Panc1 (cell line): ENCODE results near the gene RPLP1. TPM values are rescaled to one million over a fixed set of nuclear protein-coding genes. Genes with fewer than 3 reads are reported as not detected.

ENCODE experiments used
- ATAC-seq: fragments of 200-7000 bp; cut with Tn5 transposase; 2 replicates; pipeline ENCODE4 v1.9.1; 2020; ENCODE audit warnings: mild to moderate bottlenecking, moderate library complexity
- BruUV-seq: library from RNA; stranded (reverse); fragments of 400-500 nt; replicated peaks from 2 replicates; lab custom pipeline; 2021; lab: Mats Ljungman, UMichigan
- CTCF ChIA-PET: fragments of 300-600 bp; sonication (Branson Sonifier 250); formaldehyde crosslinking; loops from one replicate; lab custom pipeline; 2022; ENCODE audit warnings: antibody characterized with exemption; lab: Charles Lee
- POLR2A ChIA-PET: fragments of 300-600 bp; sonication (Branson Sonifier 250); formaldehyde crosslinking; loops from one replicate; lab custom pipeline; 2022; ENCODE audit warnings: antibody characterized with exemption; lab: Charles Lee
- DNase-seq: peaks from one replicate; pipeline ENCODE4 v3.0.0-alpha.2; 2010; ENCODE audit warnings: low read depth, low spot score
- H3K27ac ChIP-seq: 2 replicates; pipeline ENCODE4 v1.5.1; 2011; ENCODE audit warnings: mild to moderate bottlenecking, low read length, inconsistent platforms
- H3K27me3 ChIP-seq: fragments of 200-500 bp; sonication (Bioruptor generic); 2 replicates; pipeline ENCODE4 v1.6.0; 2014; ENCODE audit warnings: low read length, inconsistent platforms; ENCODE audit not compliant: control insufficient read depth, insufficient read depth
- H3K36me3 ChIP-seq: fragments of 200-500 bp; sonication (Bioruptor generic); 2 replicates; pipeline ENCODE4 v1.5.1; 2014; ENCODE audit warnings: inconsistent platforms, mild to moderate bottlenecking, low read length, moderate library complexity; ENCODE audit not compliant: control insufficient read depth, insufficient read depth
- H3K4me1 ChIP-seq: 2 replicates; pipeline ENCODE4 v1.5.1; 2011; ENCODE audit warnings: inconsistent platforms, mild to moderate bottlenecking, low read length, moderate library complexity; ENCODE audit not compliant: control insufficient read depth, insufficient read depth
- H3K4me3 ChIP-seq, 2 experiments: 2 replicates each; pipeline ENCODE4 v1.5.1; 2011 to 2012; ENCODE audit warnings: low read depth in 2 of 2, low read length in 2 of 2, mild to moderate bottlenecking in 2 of 2, inconsistent platforms in 1 of 2, moderate library complexity in 1 of 2
- H3K9me3 ChIP-seq: fragments of 200-500 bp; sonication (Bioruptor generic); 2 replicates; pipeline ENCODE4 v1.5.1; 2014; ENCODE audit warnings: low read depth, mild to moderate bottlenecking, inconsistent platforms, low read length, moderate library complexity; ENCODE audit not compliant: control insufficient read depth, insufficient read depth
- POLR2AphosphoS5 ChIP-seq: IDR thresholded peaks from 2 replicates; pipeline ENCODE4 v1.6.1; 2012; ENCODE audit warnings: mild to moderate bottlenecking, low read depth, low read length, moderate library complexity
- SIN3A ChIP-seq: IDR thresholded peaks from 2 replicates; pipeline ENCODE4 v1.6.1; 2012; ENCODE audit warnings: low read depth, mild to moderate bottlenecking, low read length, moderate library complexity, borderline replicate concordance; ENCODE audit not compliant: insufficient read depth
- TCF7L2 ChIP-seq: IDR thresholded peaks from 2 replicates; pipeline ENCODE4 v1.6.1; 2011; ENCODE audit warnings: mild to moderate bottlenecking, low read depth, low read length, inconsistent platforms
- in situ Hi-C: cut with HindIII; loops from 2 replicates; pipeline ENCODE4 v1.10.0; 2016; ENCODE audit warnings: low sequenced_read_pairs, low pct_unique_long_range_greater_than_20kb
- intact Hi-C: fragments of 100-400 bp; cut with micrococcal nuclease; formaldehyde crosslinking; loops from one replicate; pipeline ENCODE4 v1.10.0; 2022; ENCODE audit not compliant: unreplicated experiment
- total RNA-seq: library from RNA; stranded (reverse); gene quantifications from one replicate; pipeline ENCODE4 v1.2.1, GENCODE V29; 2021; ENCODE audit not compliant: unreplicated experiment
- TF ChIP-seq, protein P1 (sequence below), 2 experiments: IDR thresholded peaks; 2 replicates each; pipeline ENCODE4 v1.6.1; 2011 to 2012; ENCODE audit warnings: low read depth in 2 of 2, control low read depth in 1 of 2, low read length in 1 of 2, mild to moderate bottlenecking in 1 of 2, moderate library complexity in 1 of 2; ENCODE audit not compliant: insufficient read depth in 1 of 2
- TF ChIP-seq, protein P2 (sequence below): fragments of 450-650 bp; IDR thresholded peaks from 2 replicates; pipeline ENCODE4 v1.5.1; 2017; ENCODE audit warnings: mild to moderate bottlenecking

RPLP1 gene
- total RNA-seq, 1 experiment from 2014 or later = 2,076 TPM

DNA sequence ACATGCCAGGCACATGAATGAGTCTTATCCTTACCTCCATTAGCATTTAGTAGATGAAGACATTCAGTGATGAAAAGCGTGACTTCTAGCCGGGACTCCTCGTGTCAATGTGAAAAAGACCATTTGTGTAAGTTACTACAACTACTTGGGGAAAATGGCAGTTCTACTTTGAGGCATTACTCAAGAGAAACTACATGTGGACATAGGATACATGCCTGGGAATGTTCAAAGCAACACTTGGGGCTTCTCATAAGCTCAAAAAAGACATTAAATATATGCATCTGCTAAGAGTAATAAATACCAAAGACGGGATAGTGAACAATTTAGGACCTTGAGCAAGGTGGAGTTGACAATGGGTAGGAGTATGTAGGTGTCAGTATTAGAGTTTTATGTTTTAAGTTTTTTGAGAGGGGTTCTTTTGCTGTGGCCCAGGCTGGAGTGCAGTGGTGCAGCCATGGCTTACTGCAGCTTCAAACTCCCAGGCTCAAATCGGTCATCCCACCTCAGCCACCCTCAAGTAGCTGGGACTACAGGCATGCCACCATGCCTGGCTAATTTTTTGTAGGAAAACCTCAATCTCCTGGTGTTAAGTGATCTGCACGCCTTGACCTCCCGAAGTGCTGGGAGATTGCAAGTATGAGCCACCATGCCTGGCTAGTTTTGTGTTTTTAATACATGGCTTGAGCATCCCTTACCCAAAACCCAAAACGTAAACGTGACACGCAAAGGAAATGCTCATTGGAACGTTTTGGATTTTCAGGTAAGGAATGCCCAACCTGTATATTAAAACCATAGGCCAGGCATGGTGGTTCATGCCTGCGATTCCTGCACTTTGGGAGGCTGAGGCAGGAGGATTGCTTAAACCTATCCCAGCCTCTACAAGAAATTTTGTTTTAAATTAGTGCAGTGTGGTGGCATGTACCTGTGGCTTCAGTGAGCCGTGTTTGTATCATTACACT is 3.9 kb downstream of the RPLP1 start:
- in situ Hi-C loops = no loop called here
- H3K27ac ChIP-seq = no peak overlapping the region
- ChIA-PET POLR2A (interaction anchor here (0.5 kb wide), 2 partner anchors 640 to 1127 kb away, joined by 3 to 7 read pairs; no protein-coding TSS in a partner anchor), CTCF (interaction anchor here (0.6 kb wide), 1 partner anchor 281 kb away, joined by 3 read pairs; no protein-coding TSS in a partner anchor)
- ATAC-seq = no peak
- H3K27me3 ChIP-seq = no peaks in the 10 kb centered on the region
- DNase-seq = no peak
- no peak overlapping the region for H3K4me3 ChIP-seq
- H3K36me3 ChIP-seq = peaks cover 38% of the 10 kb centered on the region
- no peaks in the 10 kb centered on the region for H3K9me3 ChIP-seq
- TF ChIP-seq, protein P1, sequence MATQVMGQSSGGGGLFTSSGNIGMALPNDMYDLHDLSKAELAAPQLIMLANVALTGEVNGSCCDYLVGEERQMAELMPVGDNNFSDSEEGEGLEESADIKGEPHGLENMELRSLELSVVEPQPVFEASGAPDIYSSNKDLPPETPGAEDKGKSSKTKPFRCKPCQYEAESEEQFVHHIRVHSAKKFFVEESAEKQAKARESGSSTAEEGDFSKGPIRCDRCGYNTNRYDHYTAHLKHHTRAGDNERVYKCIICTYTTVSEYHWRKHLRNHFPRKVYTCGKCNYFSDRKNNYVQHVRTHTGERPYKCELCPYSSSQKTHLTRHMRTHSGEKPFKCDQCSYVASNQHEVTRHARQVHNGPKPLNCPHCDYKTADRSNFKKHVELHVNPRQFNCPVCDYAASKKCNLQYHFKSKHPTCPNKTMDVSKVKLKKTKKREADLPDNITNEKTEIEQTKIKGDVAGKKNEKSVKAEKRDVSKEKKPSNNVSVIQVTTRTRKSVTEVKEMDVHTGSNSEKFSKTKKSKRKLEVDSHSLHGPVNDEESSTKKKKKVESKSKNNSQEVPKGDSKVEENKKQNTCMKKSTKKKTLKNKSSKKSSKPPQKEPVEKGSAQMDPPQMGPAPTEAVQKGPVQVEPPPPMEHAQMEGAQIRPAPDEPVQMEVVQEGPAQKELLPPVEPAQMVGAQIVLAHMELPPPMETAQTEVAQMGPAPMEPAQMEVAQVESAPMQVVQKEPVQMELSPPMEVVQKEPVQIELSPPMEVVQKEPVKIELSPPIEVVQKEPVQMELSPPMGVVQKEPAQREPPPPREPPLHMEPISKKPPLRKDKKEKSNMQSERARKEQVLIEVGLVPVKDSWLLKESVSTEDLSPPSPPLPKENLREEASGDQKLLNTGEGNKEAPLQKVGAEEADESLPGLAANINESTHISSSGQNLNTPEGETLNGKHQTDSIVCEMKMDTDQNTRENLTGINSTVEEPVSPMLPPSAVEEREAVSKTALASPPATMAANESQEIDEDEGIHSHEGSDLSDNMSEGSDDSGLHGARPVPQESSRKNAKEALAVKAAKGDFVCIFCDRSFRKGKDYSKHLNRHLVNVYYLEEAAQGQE (IDR thresholded peaks at IDR 0.05; ENCODE audit: insufficient read depth in 1 of 2, low read depth in 2 of 2, low read length in 1 of 2) = no peak
- TF ChIP-seq, protein P2, sequence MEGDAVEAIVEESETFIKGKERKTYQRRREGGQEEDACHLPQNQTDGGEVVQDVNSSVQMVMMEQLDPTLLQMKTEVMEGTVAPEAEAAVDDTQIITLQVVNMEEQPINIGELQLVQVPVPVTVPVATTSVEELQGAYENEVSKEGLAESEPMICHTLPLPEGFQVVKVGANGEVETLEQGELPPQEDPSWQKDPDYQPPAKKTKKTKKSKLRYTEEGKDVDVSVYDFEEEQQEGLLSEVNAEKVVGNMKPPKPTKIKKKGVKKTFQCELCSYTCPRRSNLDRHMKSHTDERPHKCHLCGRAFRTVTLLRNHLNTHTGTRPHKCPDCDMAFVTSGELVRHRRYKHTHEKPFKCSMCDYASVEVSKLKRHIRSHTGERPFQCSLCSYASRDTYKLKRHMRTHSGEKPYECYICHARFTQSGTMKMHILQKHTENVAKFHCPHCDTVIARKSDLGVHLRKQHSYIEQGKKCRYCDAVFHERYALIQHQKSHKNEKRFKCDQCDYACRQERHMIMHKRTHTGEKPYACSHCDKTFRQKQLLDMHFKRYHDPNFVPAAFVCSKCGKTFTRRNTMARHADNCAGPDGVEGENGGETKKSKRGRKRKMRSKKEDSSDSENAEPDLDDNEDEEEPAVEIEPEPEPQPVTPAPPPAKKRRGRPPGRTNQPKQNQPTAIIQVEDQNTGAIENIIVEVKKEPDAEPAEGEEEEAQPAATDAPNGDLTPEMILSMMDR = no peak
- TF ChIP-seq SIN3A = no peak
- TF ChIP-seq TCF7L2 = no peak
- TF ChIP-seq POLR2AphosphoS5 = peak; percentile 70
- intact Hi-C loops = no loop called here
- H3K4me1 ChIP-seq = peaks cover 24% of the 10 kb centered on the region
- no TSS peak for BruUV-seq

DNA sequence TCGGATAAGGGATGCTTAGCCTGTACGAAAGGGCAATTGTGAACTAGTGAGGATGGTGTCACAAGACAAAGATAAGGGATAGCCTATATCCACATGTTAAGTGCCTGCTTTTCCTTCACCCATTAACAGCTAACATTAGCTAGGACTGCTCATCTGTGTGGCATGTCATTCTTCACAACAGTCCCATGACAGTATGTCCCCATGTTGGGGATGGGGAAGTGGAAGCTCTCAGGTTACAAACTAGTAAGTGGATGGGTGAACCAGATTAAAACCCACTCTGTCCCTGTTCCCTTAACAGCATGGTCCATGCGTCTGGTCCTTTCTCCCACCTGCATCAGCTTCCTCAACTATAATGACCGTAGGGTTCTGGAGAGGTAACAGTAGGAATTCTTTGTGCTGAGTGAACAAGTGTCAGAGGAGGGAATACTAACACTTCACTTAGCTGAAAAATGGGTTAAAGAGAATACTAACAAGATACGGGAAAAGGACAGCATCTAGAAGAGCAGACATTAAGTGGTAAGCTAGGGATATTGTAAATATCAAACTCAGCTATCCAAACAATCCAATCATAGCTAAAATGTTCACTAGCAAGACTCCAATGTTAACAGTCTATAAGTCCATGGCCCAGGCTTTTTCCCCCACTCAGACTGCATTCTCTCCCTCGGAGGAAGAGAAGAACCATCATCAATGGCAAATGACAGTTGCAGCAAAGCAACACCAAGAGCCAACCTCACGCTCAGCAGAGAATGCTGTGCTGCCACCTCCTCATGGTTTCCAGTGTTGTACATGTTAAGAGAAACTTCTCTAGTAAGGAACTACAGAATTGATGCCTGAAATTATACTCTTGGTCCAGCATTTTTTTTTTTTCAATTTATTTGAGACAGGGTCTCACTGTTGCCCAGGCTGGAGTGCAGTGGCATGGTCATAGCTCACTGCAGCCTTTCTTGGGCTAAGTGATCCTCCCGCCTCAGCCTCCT is 5.0 kb downstream of the RPLP1 start:
- ChIA-PET CTCF (no interaction called here), POLR2A (interaction anchor here (0.5 to 0.7 kb wide), 3 partner anchors 119 to 1126 kb away, joined by 4 to 7 read pairs (median 4); no protein-coding TSS in a partner anchor)
- Histone ChIP-seq H3K27ac (no peak overlapping the region), H3K36me3 (peaks cover 38% of the 10 kb centered on the region), H3K4me1 (peaks cover 22% of the 10 kb centered on the region), H3K9me3 (no peaks in the 10 kb centered on the region), H3K4me3 (no peak overlapping the region), H3K27me3 (no peaks in the 10 kb centered on the region)
- ATAC-seq (0 out of 2 replicates have a peak, but pooled peaks have one; percentile 2), DNase-seq (no peak)
- no TSS peak for BruUV-seq
- intact Hi-C loops (no loop called here), in situ Hi-C loops (no loop called here)
- TF ChIP-seq TCF7L2 (no peak), POLR2AphosphoS5 (peak; percentile 68)
